Neural progenitor cell (in vitro differentiated cells): Measurements from ENCODE around the gene C1QC. TPM values are rescaled to one million over a fixed set of nuclear protein-coding genes. Genes with fewer than 3 reads are reported as not detected.
A peak's percentile ranks its signal among the peaks of the same experiment; 100 is the strongest.

ENCODE experiments used
- DNase-seq: peaks from one replicate; pipeline ENCODE4 v3.0.0-alpha.2; 2016; ENCODE audit warnings: low spot score
- H2AFZ ChIP-seq: fragments of 200-600 bp; sonication (generic); replicated peaks from 2 replicates; pipeline ENCODE4 v1.6.1; 2016; ENCODE audit warnings: antibody characterized with exemption
- H3F3A ChIP-seq: fragments of 200-600 bp; sonication (generic); 2 replicates; pipeline ENCODE4 v1.6.1; 2016; ENCODE audit warnings: antibody characterized with exemption, low read depth
- H3K27ac ChIP-seq: fragments of 200-600 bp; sonication (generic); 2 replicates; pipeline ENCODE4 v1.5.1; 2016; ENCODE audit warnings: mild to moderate bottlenecking
- H3K27me3 ChIP-seq: fragments of 200-600 bp; sonication (generic); 2 replicates; pipeline ENCODE4 v1.6.1; 2016; ENCODE audit warnings: mild to moderate bottlenecking, moderate library complexity
- H3K36me3 ChIP-seq: fragments of 200-600 bp; sonication (generic); 2 replicates; pipeline ENCODE4 v1.5.1; 2016
- H3K4me1 ChIP-seq: fragments of 200-600 bp; sonication (generic); 2 replicates; pipeline ENCODE4 v1.6.1; 2016; ENCODE audit warnings: mixed run types
- H3K4me2 ChIP-seq: fragments of 200-600 bp; sonication (generic); 2 replicates; pipeline ENCODE4 v1.6.1; 2016
- H3K4me3 ChIP-seq: fragments of 200-600 bp; sonication (generic); 2 replicates; pipeline ENCODE4 v1.5.1; 2016
- H3K79me2 ChIP-seq: fragments of 200-600 bp; sonication (generic); 2 replicates; pipeline ENCODE4 v1.6.1; 2016; ENCODE audit warnings: low read depth
- H3K9ac ChIP-seq: fragments of 200-600 bp; sonication (generic); 2 replicates; pipeline ENCODE4 v1.6.1; 2016
- H3K9me3 ChIP-seq: fragments of 200-600 bp; sonication (generic); 2 replicates; pipeline ENCODE4 v1.5.1; 2016; ENCODE audit warnings: low read depth
- H4K20me1 ChIP-seq: fragments of 200-600 bp; sonication (generic); 2 replicates; pipeline ENCODE4 v1.6.1; 2016; ENCODE audit warnings: low read depth
- H3K27ac Mint-ChIP-seq: 3 replicates; pipeline ENCODE4 v1.8.0; 2021; ENCODE audit warnings: mixed read lengths
- H3K27me3 Mint-ChIP-seq: 2 replicates; pipeline ENCODE4 v1.8.0; 2022; ENCODE audit warnings: low read depth, mild to moderate bottlenecking, inconsistent platforms, moderate library complexity, mixed read lengths; ENCODE audit not compliant: insufficient read depth
- H3K36me3 Mint-ChIP-seq: 3 replicates; pipeline ENCODE4 v1.8.0; 2021; ENCODE audit warnings: mixed read lengths
- H3K4me1 Mint-ChIP-seq: 3 replicates; pipeline ENCODE4 v1.8.0; 2021; ENCODE audit warnings: mixed read lengths
- H3K4me3 Mint-ChIP-seq: 3 replicates; pipeline ENCODE4 v1.8.0; 2021; ENCODE audit warnings: mild to moderate bottlenecking, moderate library complexity, mixed read lengths
- H3K9me3 Mint-ChIP-seq: 3 replicates; pipeline ENCODE4 v1.8.0; 2020; ENCODE audit warnings: mixed read lengths
- CTCF ChIP-seq: fragments of 200-600 bp; sonication (generic); IDR thresholded peaks from 2 replicates; pipeline ENCODE4 v1.5.1; 2017; ENCODE audit warnings: antibody characterized with exemption, mild to moderate bottlenecking
- EZH2 ChIP-seq: fragments of 200-600 bp; sonication (generic); IDR thresholded peaks from 2 replicates; pipeline ENCODE4 v1.6.1; 2017; ENCODE audit warnings: antibody characterized with exemption, mild to moderate bottlenecking, moderate library complexity
- EZH2phosphoT487 ChIP-seq: fragments of 200-600 bp; sonication (generic); IDR thresholded peaks from 2 replicates; pipeline ENCODE4 v1.6.1; 2017; ENCODE audit warnings: antibody characterized with exemption
- total RNA-seq: library from RNA; depleted of rRNA; stranded (reverse); fragments of >200 nt; gene quantifications from 2 replicates; pipeline ENCODE4 v1.2.3, GENCODE V29; 2015; ENCODE audit warnings: low replicate concordance

C1QC gene
- total RNA-seq, 1 donor from 2014 or later: not detected

- H3K4me1 Mint-ChIP-seq: peaks cover 55% of the 10 kb centered on the region
- Histone ChIP-seq H3K27me3 (no peaks in the 10 kb centered on the region), H3K9me3 (no peaks in the 10 kb centered on the region), H3K36me3 (no peaks in the 10 kb centered on the region), H4K20me1 (no peaks in the 10 kb centered on the region), H2AFZ (no peak overlapping the region), H3K27ac (no peak overlapping the region), H3K79me2 (no peaks in the 10 kb centered on the region), H3K4me3 (no peak overlapping the region), H3K9ac (no peak overlapping the region), H3K4me1 (peaks cover 39% of the 10 kb centered on the region), H3F3A (peaks cover 5% of the 10 kb centered on the region), H3K4me2 (no peak overlapping the region)
- no peak overlapping the region for H3K4me3 Mint-ChIP-seq
- no peak for DNase-seq
- TF ChIP-seq EZH2phosphoT487 (no peak), EZH2 (no peak), CTCF (no peak)
- H3K27me3 Mint-ChIP-seq: peaks cover 14% of the 10 kb centered on the region
- H3K27ac Mint-ChIP-seq: no peak overlapping the region
- no peaks in the 10 kb centered on the region for H3K9me3 Mint-ChIP-seq
- H3K36me3 Mint-ChIP-seq: no peaks in the 10 kb centered on the region
These were observed 43.8 kb downstream of the C1QC start for GRCh38 chr1:22687191-22687590.

- H3K79me2 ChIP-seq: no peaks in the 10 kb centered on the region
- peaks cover 15% of the 10 kb centered on the region for H3K27me3 Mint-ChIP-seq
- H3F3A ChIP-seq: peaks cover 5% of the 10 kb centered on the region
- H2AFZ ChIP-seq: no peak overlapping the region
- no peaks in the 10 kb centered on the region for H3K9me3 ChIP-seq
- H3K4me3 Mint-ChIP-seq: no peak overlapping the region
- no peak overlapping the region for H3K27ac ChIP-seq
- H3K4me3 ChIP-seq: no peak overlapping the region
- no peak overlapping the region for H3K27ac Mint-ChIP-seq
- no peak overlapping the region for H3K4me2 ChIP-seq
- no peaks in the 10 kb centered on the region for H3K36me3 ChIP-seq
- H3K9me3 Mint-ChIP-seq: no peaks in the 10 kb centered on the region
- TF ChIP-seq CTCF (no peak), EZH2 (no peak), EZH2phosphoT487 (no peak)
- peaks cover 55% of the 10 kb centered on the region for H3K4me1 Mint-ChIP-seq
- H3K27me3 ChIP-seq: no peaks in the 10 kb centered on the region
- no peak overlapping the region for H3K9ac ChIP-seq
- no peaks in the 10 kb centered on the region for H4K20me1 ChIP-seq
- H3K4me1 ChIP-seq: peaks cover 39% of the 10 kb centered on the region
- no peaks in the 10 kb centered on the region for H3K36me3 Mint-ChIP-seq
- no peak for DNase-seq
These were observed 45.0 kb downstream of the C1QC start for GRCh38 chr1:22688466-22688865.

GRCh38 chr1:22689505-22689904 lies 46.1 kb downstream of the C1QC start:
- H3F3A ChIP-seq: peaks cover 5% of the 10 kb centered on the region
- Mint-ChIP-seq H3K36me3 (no peaks in the 10 kb centered on the region), H3K27me3 (peaks cover 8% of the 10 kb centered on the region), H3K4me3 (no peak overlapping the region), H3K9me3 (no peaks in the 10 kb centered on the region), H3K4me1 (peaks cover 48% of the 10 kb centered on the region), H3K27ac (peak overlapping the region; percentile 50)
- DNase-seq: peak; percentile 88
- TF ChIP-seq EZH2phosphoT487 (no peak), CTCF (no peak), EZH2 (no peak)
- H2AFZ ChIP-seq: no peak overlapping the region
- no peaks in the 10 kb centered on the region for H3K27me3 ChIP-seq
- no peak overlapping the region for H3K4me3 ChIP-seq
- H3K27ac ChIP-seq: no peak overlapping the region
- no peaks in the 10 kb centered on the region for H3K36me3 ChIP-seq
- no peaks in the 10 kb centered on the region for H3K79me2 ChIP-seq
- H3K9ac ChIP-seq: no peak overlapping the region
- H3K9me3 ChIP-seq: no peaks in the 10 kb centered on the region
- peaks cover 38% of the 10 kb centered on the region for H3K4me1 ChIP-seq
- H3K4me2 ChIP-seq: peak overlapping the region; percentile 54
- H4K20me1 ChIP-seq: no peaks in the 10 kb centered on the region
